Measurements from ENCODE around the gene DIP2C. TPM values are rescaled to one million over a fixed set of nuclear protein-coding genes. Genes with fewer than 3 reads are reported as not detected.
A peak's percentile ranks its signal among the peaks of the same experiment; 100 is the strongest.

Gene DIP2C
- total RNA-seq, 6 experiments from 2014 or later, result 23.2 to 28.9 (median 26.3) TPM

DNA sequence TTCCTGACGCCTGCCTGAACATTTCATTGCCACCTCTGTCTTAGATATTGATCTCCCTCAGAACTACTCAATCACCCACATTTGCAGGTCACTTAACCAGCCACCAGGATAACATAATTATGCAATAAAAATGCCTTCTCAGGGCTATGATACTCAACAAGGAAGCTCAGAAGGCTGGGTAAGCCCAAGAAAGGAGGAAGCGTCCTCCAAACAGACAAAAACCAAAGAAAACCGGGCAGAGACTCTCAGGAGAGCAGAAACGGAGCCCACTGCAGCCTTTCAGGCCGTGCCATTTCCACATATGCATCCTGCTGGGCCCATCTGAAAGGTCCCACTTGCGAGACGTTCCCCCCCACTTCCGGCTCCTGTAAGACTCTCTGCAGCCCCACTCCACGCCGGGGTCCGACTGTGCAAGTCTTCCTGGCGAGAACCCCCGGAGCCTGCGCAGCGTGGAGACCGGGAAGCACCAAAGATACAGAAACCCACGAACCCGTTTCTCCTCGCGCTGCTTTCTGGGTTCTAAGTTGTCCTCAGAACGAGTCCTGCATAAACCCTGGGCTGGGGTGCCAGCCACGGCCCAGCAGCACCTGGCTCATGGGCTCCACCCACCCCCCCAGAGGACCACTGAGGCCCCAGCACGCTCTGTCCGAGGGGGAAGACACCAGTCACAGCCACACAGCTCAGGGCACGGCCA, 83.7 kb downstream of the DIP2C start:
- no peak overlapping the region for H3K27ac Mint-ChIP-seq
- H3K4me3 Mint-ChIP-seq, result no peak overlapping the region

DNA sequence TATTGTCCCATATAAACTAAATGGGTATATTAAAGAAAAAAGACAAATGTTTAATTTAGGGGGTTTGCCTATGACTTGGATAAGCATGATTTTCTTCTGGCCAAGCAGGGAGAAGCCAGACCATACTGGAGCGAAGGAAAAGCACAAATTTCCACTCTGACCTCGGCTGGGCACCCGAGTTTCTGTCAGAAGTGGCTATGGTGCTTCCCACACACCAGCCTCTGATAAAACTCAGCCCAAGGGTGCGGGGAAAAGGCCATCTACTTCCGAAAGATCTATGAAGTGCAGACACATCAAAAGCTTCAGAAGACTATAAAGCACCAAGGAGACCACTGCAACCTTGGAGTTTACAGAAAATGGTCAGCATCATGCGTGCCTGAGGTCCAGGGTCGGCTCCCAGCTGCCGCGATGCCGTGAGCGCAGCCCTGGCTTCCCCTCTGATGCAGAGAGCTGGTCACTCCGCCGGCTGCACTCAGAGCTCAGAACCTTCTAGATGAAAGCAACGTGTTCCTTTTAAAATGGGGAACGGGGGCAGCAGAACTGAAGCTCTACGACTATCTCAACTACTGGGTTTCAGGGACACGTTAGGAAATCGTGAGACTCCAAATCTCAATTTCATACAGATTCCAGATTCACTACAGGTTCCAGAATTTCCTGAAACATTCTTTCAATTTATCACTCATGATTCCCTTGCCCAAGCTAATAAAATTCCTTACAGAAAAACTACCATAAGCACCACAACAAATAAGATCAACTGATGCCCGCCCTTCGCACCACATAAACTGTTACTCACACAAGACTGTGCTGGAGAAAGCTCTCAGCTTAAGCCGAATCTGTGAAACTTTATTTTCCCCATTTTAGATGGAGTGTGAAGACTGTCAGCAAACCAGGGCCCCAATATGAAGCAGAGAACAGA, 84.5 kb downstream of the DIP2C start:
- Mint-ChIP-seq H3K9me3 (no peaks in the 10 kb centered on the region), H3K27me3 (ENCODE audit: insufficient read depth) (peaks cover 3% of the 10 kb centered on the region), H3K36me3 (ENCODE audit: low read depth) (peaks cover 4% of the 10 kb centered on the region; the same call in 1 of the 2 replicates), H3K4me3 (no peak overlapping the region), H3K4me1 (ENCODE audit: low read depth) (peaks cover 61% of the 10 kb centered on the region), H3K27ac (no peak overlapping the region)
- TF ChIP-seq, protein P1, sequence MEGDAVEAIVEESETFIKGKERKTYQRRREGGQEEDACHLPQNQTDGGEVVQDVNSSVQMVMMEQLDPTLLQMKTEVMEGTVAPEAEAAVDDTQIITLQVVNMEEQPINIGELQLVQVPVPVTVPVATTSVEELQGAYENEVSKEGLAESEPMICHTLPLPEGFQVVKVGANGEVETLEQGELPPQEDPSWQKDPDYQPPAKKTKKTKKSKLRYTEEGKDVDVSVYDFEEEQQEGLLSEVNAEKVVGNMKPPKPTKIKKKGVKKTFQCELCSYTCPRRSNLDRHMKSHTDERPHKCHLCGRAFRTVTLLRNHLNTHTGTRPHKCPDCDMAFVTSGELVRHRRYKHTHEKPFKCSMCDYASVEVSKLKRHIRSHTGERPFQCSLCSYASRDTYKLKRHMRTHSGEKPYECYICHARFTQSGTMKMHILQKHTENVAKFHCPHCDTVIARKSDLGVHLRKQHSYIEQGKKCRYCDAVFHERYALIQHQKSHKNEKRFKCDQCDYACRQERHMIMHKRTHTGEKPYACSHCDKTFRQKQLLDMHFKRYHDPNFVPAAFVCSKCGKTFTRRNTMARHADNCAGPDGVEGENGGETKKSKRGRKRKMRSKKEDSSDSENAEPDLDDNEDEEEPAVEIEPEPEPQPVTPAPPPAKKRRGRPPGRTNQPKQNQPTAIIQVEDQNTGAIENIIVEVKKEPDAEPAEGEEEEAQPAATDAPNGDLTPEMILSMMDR (IDR thresholded peaks at IDR 0.05), result no peak
- no peak for DNase-seq

More for the DNA sequence above, 83.7 kb downstream of the DIP2C start:
- Mint-ChIP-seq H3K27me3 (ENCODE audit: insufficient read depth) (peaks cover 3% of the 10 kb centered on the region), H3K9me3 (no peaks in the 10 kb centered on the region), H3K4me1 (ENCODE audit: low read depth) (peaks cover 60% of the 10 kb centered on the region), H3K36me3 (ENCODE audit: low read depth) (peaks cover 4% of the 10 kb centered on the region; the same call in 1 of the 2 replicates)
- TF ChIP-seq, protein P1 (IDR thresholded peaks at IDR 0.05), result 0 out of 2 replicates have a peak, but pooled peaks have one; percentile 10
- DNase-seq, result no peak

DNA sequence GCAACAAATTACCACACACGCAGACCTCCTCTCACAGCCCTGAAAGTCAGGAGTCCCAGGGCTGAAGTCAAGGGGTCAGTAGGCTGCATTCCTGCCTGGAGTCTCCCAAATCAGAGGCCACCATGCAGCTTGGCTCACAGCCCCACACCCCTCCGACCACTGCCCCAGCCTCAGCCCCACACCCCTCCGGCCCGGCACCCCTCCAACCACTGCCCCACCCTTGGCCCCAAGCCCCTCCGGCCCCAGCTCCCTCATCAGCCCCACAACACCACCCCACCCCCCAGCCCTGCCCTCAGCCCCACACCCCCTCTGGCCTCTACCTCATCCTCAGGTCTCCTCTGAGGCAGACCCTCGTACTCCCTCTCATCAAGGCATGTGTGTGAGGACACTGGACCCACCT, 85.7 kb downstream of the DIP2C start:
- Mint-ChIP-seq H3K36me3 (ENCODE audit: low read depth) (peaks cover 4% of the 10 kb centered on the region; the same call in 1 of the 2 replicates), H3K4me3 (no peak overlapping the region), H3K9me3 (no peaks in the 10 kb centered on the region), H3K27ac (no peak overlapping the region), H3K27me3 (ENCODE audit: insufficient read depth) (peaks cover 3% of the 10 kb centered on the region), H3K4me1 (ENCODE audit: low read depth) (peaks cover 61% of the 10 kb centered on the region)
- TF ChIP-seq, protein P1 (IDR thresholded peaks at IDR 0.05), result no peak
- no peak for DNase-seq

DNA sequence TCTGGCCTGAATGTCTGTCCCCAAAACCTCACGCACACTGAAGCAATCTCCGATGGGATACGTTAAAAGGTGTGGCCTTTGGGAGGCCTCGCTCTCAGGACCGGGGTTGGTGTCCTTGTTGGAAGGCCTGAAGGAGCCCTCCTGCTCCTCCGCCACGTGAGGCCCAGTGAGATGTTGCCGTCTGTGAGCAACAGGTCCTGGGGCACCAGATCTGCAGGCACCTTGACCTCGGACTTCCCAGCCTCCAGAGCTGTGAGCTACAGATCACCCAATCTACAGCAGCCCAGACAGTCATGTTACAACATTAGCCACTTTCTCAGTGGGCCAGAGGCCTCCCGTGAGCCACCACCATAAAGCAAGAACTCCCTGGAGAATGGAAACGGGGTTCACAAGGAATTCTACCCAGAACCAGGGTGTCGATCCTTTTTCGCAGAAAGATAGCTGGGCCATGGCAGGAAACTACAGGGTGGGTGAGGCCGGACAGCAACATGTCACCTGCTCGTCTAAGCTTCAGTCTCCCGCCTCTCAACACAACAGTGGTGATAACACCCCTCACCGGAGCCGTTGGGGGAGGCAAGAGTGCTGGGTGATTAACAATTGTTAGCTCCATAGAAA, 87.0 kb downstream of the DIP2C start:
- no peak for DNase-seq

DNA sequence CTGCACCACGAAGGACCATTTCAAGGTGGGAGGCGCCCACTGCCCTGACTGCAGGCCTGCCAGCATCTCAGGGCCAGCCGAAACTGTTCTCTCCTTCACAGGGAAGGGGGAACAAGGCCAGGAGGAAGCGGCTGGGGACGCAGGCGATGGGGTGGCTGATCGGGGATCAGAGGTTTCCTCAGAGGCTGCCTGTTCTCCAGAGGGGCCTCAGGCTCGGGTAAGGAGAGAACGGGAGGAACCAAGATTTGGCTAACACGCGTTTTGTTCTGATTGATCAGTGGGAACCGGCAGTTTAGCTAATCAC, 87.9 kb downstream of the DIP2C start:
- peaks cover 2% of the 10 kb centered on the region; the same call in 1 of the 2 replicates for H3K36me3 Mint-ChIP-seq (ENCODE audit: low read depth)
- peaks cover 3% of the 10 kb centered on the region for H3K27me3 Mint-ChIP-seq (ENCODE audit: insufficient read depth)
- TF ChIP-seq, protein P1 (IDR thresholded peaks at IDR 0.05), result no peak
- peaks cover 72% of the 10 kb centered on the region for H3K4me1 Mint-ChIP-seq (ENCODE audit: low read depth)
- no peak for DNase-seq
- H3K27ac Mint-ChIP-seq, result peak overlapping the region; percentile 40; the same call in 1 of the 2 replicates
- H3K4me3 Mint-ChIP-seq, result no peak overlapping the region
- H3K9me3 Mint-ChIP-seq, result no peaks in the 10 kb centered on the region

More for the DNA sequence above, 87.0 kb downstream of the DIP2C start:
- H3K4me1 Mint-ChIP-seq (ENCODE audit: low read depth), result peaks cover 69% of the 10 kb centered on the region
- TF ChIP-seq, protein P1 (IDR thresholded peaks at IDR 0.05), result no peak
- H3K4me3 Mint-ChIP-seq, result no peak overlapping the region
- H3K27me3 Mint-ChIP-seq (ENCODE audit: insufficient read depth), result peaks cover 3% of the 10 kb centered on the region
- H3K27ac Mint-ChIP-seq, result peak overlapping the region; percentile 21; the same call in 1 of the 2 replicates
- H3K36me3 Mint-ChIP-seq (ENCODE audit: low read depth), result peaks cover 4% of the 10 kb centered on the region; the same call in 1 of the 2 replicates
- no peaks in the 10 kb centered on the region for H3K9me3 Mint-ChIP-seq

All from HFFc6 (cell line).